K562 (cell line): ENCODE data around the gene USP32. TPM values are rescaled to one million over a fixed set of nuclear protein-coding genes. Genes with fewer than 3 reads are reported as not detected.

Experiments
- ATAC-seq: fragments of 200-7000 bp; cut with Tn5 transposase; 3 replicates; pipeline ENCODE4 v1.9.1; 2020; ENCODE audit warnings: moderate library complexity
- BruUV-seq: library from RNA; stranded (reverse); fragments of 400-500 nt; replicated peaks from 2 replicates; lab custom pipeline; 2021; lab: Mats Ljungman, UMichigan
- CTCF ChIA-PET: fragments of 300-600 bp; formaldehyde crosslinking; extraction: SDS; loops from one replicate; lab custom pipeline; 2021; ENCODE audit warnings: low intra/inter-chr PET ratio; lab: Yijun Ruan, JAX
- POLR2A ChIA-PET: fragments of 300-600, 350-650 bp; sonication (Branson Sonifier 250); formaldehyde crosslinking; extraction: SDS; loops from one replicate; lab custom pipeline; 2021; ENCODE audit warnings: antibody characterized with exemption, inconsistent platforms; lab: Yijun Ruan, JAX
- DNase-seq, 4 experiments: peaks; one replicate each; pipeline versions ENCODE4 v3.0.0 to v3.0.0-alpha.2; 2011 to 2018; ENCODE audit warnings: low spot score in 3 of 4, mixed read lengths in 3 of 4; ENCODE audit errors: extremely low read depth in 1 of 4
- FAIRE-seq: peaks from 2 replicates; lab custom pipeline; 2011; peaks lifted over from hg19 to GRCh38; lab: Jason Lieb, UNC
- H2AFZ ChIP-seq: 2 replicates; pipeline ENCODE4 v1.6.0; 2011; ENCODE audit warnings: low read depth, low read length, control low read depth, inconsistent platforms
- H3K27ac ChIP-seq: fragments of 200-600 bp; 3 replicates; pipeline ENCODE4 v1.8.0; 2011; ENCODE audit warnings: low read depth, mild to moderate bottlenecking, control low read depth, inconsistent platforms, low read length, moderate library complexity, mixed read lengths; ENCODE audit errors: extremely low read depth
- H3K27me3 ChIP-seq, 2 experiments: fragments of 300-600 bp in 1 of 2; 2 replicates in 1 of 2; 3 replicates in 1 of 2; pipeline versions ENCODE4 v1.6.0 to v1.8.0; 2011; ENCODE audit warnings: inconsistent platforms in 2 of 2, low read length in 2 of 2, mild to moderate bottlenecking in 1 of 2, mixed read lengths in 1 of 2, moderate library complexity in 1 of 2; ENCODE audit not compliant: control insufficient read depth in 2 of 2, insufficient read depth in 2 of 2
- H3K36me3 ChIP-seq: fragments of 300-600 bp; 3 replicates; pipeline ENCODE4 v1.8.0; 2011; ENCODE audit warnings: mild to moderate bottlenecking, low read length, inconsistent platforms; ENCODE audit not compliant: control insufficient read depth, insufficient read depth
- H3K4me1 ChIP-seq, 2 experiments: fragments of 200-600 bp in 1 of 2; replicated peaks in 1 of 2; 2 replicates in 1 of 2; 3 replicates in 1 of 2; pipeline versions ENCODE4 v1.5.1 to v1.8.0; 2011; ENCODE audit warnings: inconsistent platforms in 2 of 2, low read length in 2 of 2, mild to moderate bottlenecking in 1 of 2, mixed read lengths in 1 of 2, moderate library complexity in 1 of 2; ENCODE audit not compliant: control insufficient read depth in 2 of 2, insufficient read depth in 2 of 2
- H3K4me2 ChIP-seq: 2 replicates; pipeline ENCODE4 v1.6.1; 2011; ENCODE audit warnings: low read length, control low read depth, inconsistent platforms, mixed read lengths; ENCODE audit not compliant: insufficient read depth
- H3K4me3 ChIP-seq: fragments of 200-600 bp; sonication (generic), shearing (Covaris generic); 2 replicates; pipeline ENCODE4 v1.5.1; 2016; ENCODE audit warnings: control low read depth, inconsistent platforms
- H3K79me2 ChIP-seq: fragments of 200-600 bp; 3 replicates; pipeline ENCODE4 v1.8.0; 2011; ENCODE audit warnings: low read length, inconsistent platforms; ENCODE audit not compliant: control insufficient read depth, insufficient read depth
- H3K9ac ChIP-seq, 2 experiments: 2 replicates each; pipeline versions ENCODE4 v1.6.0 to v1.6.1; 2011; ENCODE audit warnings: low read depth in 2 of 2, low read length in 2 of 2, control low read depth in 1 of 2, inconsistent platforms in 1 of 2, mild to moderate bottlenecking in 1 of 2, mixed read lengths in 1 of 2; ENCODE audit not compliant: insufficient read depth in 1 of 2
- H3K9me1 ChIP-seq: one replicate; pipeline ENCODE4 v1.6.0; 2011; ENCODE audit warnings: inconsistent platforms, mild to moderate bottlenecking, low read length, moderate library complexity; ENCODE audit not compliant: control insufficient read depth, insufficient read depth
- H3K9me3 ChIP-seq: replicated peaks from 2 replicates; pipeline ENCODE4 v1.5.1; 2011; ENCODE audit warnings: low read depth, low read length, inconsistent platforms; ENCODE audit not compliant: control insufficient read depth, insufficient read depth
- H4K20me1 ChIP-seq: replicated peaks from 2 replicates; pipeline ENCODE4 v1.6.1; 2011; ENCODE audit warnings: low read length, inconsistent platforms, mixed read lengths; ENCODE audit not compliant: control insufficient read depth, insufficient read depth
- BCLAF1 ChIP-seq, 2 experiments: fragments of 450-650 bp in 1 of 2; IDR thresholded peaks; 2 replicates each; pipeline ENCODE4 v1.6.1; 2011 to 2017; ENCODE audit warnings: low read depth in 2 of 2, antibody characterized with exemption in 1 of 2, borderline replicate concordance in 1 of 2, low read length in 1 of 2, mild to moderate bottlenecking in 1 of 2, mixed read lengths in 1 of 2; ENCODE audit not compliant: control insufficient read depth in 1 of 2
- CTCF ChIP-seq, 3 experiments: IDR thresholded peaks in 2 of 3; conservative IDR thresholded peaks in 1 of 3; 2 replicates each; pipeline ENCODE4 v1.5.1; 2011 to 2012; ENCODE audit warnings: low read length in 3 of 3, mild to moderate bottlenecking in 3 of 3, control low read depth in 2 of 3, improper control_type of control experiment in 1 of 3, inconsistent platforms in 1 of 3, low read depth in 1 of 3, mixed read lengths in 1 of 3, moderate library complexity in 1 of 3; ENCODE audit not compliant: insufficient read depth in 2 of 3
- E2F3 ChIP-seq: fragments of 250-450 bp; sonication (Bioruptor Pico); IDR thresholded peaks from 2 replicates; pipeline ENCODE4 v1.4.0; 2020; ENCODE audit warnings: mild to moderate bottlenecking
- GABPA ChIP-seq: fragments of 200-800 bp; sonication (Bioruptor generic); conservative IDR thresholded peaks from 2 replicates; pipeline ENCODE4 v1.6.1; 2016; ENCODE audit warnings: low read depth, missing genetic modification characterization, missing compliant biosample characterization
- KDM4B ChIP-seq, 2 experiments: fragments of 450-650 bp in 1 of 2; sonication (generic) in 1 of 2; IDR thresholded peaks; 2 replicates each; pipeline ENCODE4 v1.6.1; 2016 to 2017; ENCODE audit warnings: borderline replicate concordance in 2 of 2, antibody characterized with exemption in 1 of 2, low read depth in 1 of 2, mild to moderate bottlenecking in 1 of 2
- ZBTB11 ChIP-seq, 3 experiments: fragments of 200-800 bp in 1 of 3; fragments of 250-450 bp in 1 of 3; fragments of 450-650 bp in 1 of 3; sonication (Bioruptor Pico) in 1 of 3; sonication (Bioruptor generic) in 1 of 3; formaldehyde crosslinking in 1 of 3; IDR thresholded peaks; 2 replicates each; pipeline versions ENCODE4 v1.6.1 to v1.8.0; 2016 to 2022; ENCODE audit warnings: mild to moderate bottlenecking in 2 of 3, missing genetic modification characterization in 2 of 3, missing compliant biosample characterization in 1 of 3, moderate library complexity in 1 of 3
- WGBS: fragments of 100-300 bp; shearing (Covaris generic); methylation state at CpG from one replicate; pipeline ENCODE4 v1.1.6; 2016; ENCODE audit warnings: low coverage, mixed read lengths; ENCODE audit not compliant: insufficient coverage; ENCODE audit errors: missing lambda C conversion rate; 5-methylcytosine and 5-hydroxymethylcytosine counted together
- in situ Hi-C: fragments of 300-500 bp; cut with MboI; formaldehyde crosslinking; loops from 4 replicates; pipeline ENCODE4 v1.15.0; 2018; ENCODE audit warnings: inconsistent platforms, mixed read lengths
- intact Hi-C: fragments of 100-400 bp; cut with micrococcal nuclease; formaldehyde crosslinking; loops from 2 replicates; pipeline ENCODE4 v1.14.2; 2022
- polyA plus RNA-seq, 8 experiments: library from polyadenylated mRNA; depleted of rRNA in 4 of 8; stranded (reverse) in 5 of 8; unstranded in 3 of 8; fragments of >200 nt; fragmentation: Nextera tagmentation in 2 of 8; fragmentation: Illumina TruSeq in 1 of 8; extraction: Ambion mirVana in 2 of 8; extraction: Trizol in 1 of 8; gene quantifications; 2 replicates each; pipeline versions ENCODE4 v1.2.1 to v1.2.3, GENCODE V29; 2011 to 2014; ENCODE audit warnings: inconsistent platforms in 1 of 8, missing spikeins in 1 of 8
- total RNA-seq, 7 experiments: library from RNA; depleted of rRNA in 6 of 7; stranded (reverse); fragments of >200 nt in 6 of 7; fragmentation: Illumina TruSeq in 2 of 7; extraction: Trizol in 2 of 7; gene quantifications; 2 replicates each; pipeline versions ENCODE4 v1.2.1 to v1.2.3, GENCODE V29; 2011 to 2021; ENCODE audit warnings: low replicate concordance in 1 of 7
- TF ChIP-seq, protein P1 (sequence below): IDR thresholded peaks from 2 replicates; pipeline ENCODE4 v1.6.1; 2011; ENCODE audit not compliant: insufficient read length; ENCODE audit errors: extremely low read depth

The USP32 gene
- total and polyA plus RNA-seq, 9 of the 15 experiments (the other 6 are each of a cell fraction or from before 2014, with no cell fraction given): 18.0 to 69.3 (median 47.1) TPM

DNA sequence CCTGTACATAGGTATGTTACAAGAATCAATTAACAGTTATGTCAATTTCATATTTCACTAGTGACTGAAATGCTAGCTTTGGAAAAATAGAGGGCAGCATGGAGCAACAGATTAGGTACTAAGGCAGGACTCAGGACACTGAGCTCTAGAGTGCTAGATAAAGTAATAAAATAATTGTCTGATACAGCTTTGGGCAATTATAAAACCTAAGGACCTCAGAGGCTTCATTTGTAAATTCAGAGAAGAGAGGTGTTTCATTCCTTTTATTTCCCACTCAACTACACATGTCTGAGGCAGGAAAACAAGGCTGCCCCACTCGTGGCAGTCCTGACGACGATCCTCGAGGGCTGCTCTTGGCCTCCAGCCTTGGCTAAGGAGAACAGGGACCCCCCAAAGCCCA is 160.7 kb downstream of the USP32 start (continued):
- TF ChIP-seq BCLAF1 (IDR thresholded peaks at IDR 0.05; ENCODE audit: borderline replicate concordance in 1 of 2, control insufficient read depth in 1 of 2, low read depth in 2 of 2, low read length in 1 of 2) (peak in 1 of 2 experiments; percentile 5; a peak in 1 of 4 replicates), CTCF (IDR thresholded peaks at IDR 0.05 in 2 of 3, conservative IDR thresholded peaks at IDR 0.05 in 1 of 3; ENCODE audit: insufficient read depth in 2 of 3, low read depth in 1 of 3, low read length in 3 of 3) (peak in 2 of 3 experiments; percentile 46 to 60; a peak in 4 of 6 replicates)
- TF ChIP-seq, all 486 proteins: peak for 5

DNA sequence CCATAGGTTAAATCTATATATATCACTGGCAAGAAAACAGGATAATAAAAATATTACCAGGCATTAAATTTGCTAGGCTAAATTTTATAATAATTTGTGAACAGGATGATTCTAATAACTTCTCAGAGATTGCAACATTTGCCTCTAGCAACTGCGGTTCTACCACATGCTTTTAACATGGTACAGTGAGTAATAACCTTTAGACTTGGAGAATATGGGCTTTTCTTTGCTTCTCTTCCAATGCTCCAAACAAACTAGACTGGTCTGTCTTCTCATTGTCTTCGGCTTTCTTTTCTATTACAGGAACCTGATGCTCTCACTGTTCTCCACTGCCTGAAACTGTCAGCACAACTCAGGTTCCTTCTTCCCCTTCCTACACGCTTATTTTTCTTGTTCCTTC is 161.6 kb downstream of the USP32 start:
- no peaks in the 10 kb centered on the region for H4K20me1 ChIP-seq
- H3K79me2 ChIP-seq: no peaks in the 10 kb centered on the region
- in situ Hi-C loops (no loop called here), intact Hi-C loops (loop anchor here (2.0 kb wide), 1 partner anchor 206 kb away; no protein-coding TSS in a partner anchor)
- H3K9me1 ChIP-seq: no peaks in the 10 kb centered on the region
- H3K27me3 ChIP-seq: no peaks in the 10 kb centered on the region
- no peaks in the 10 kb centered on the region; a peak in 1 of 5 replicates for H3K4me1 ChIP-seq
- DNase-seq: no peak
- peaks cover 37% of the 10 kb centered on the region for H3K36me3 ChIP-seq
- no peak overlapping the region for H2AFZ ChIP-seq
- CTCF ChIA-PET: interaction anchor here (1.0 to 1.4 kb wide), 2 partner anchors 205 to 410 kb away, joined by 3 to 7 read pairs; no protein-coding TSS in a partner anchor
- H3K27ac ChIP-seq: no peak overlapping the region
- WGBS: 95% methylated on average over 3 of the region's 3 CpGs
- H3K9me3 ChIP-seq: no peaks in the 10 kb centered on the region; the same call in 1 of the 2 replicates
- TSS peak; percentile 9 for BruUV-seq
- no peak for ATAC-seq
- no peak overlapping the region for H3K9ac ChIP-seq
- no peak overlapping the region for H3K4me3 ChIP-seq
- POLR2A ChIA-PET: no interaction called here
- H3K4me2 ChIP-seq: no peak overlapping the region
- FAIRE-seq: no peak
- peak in 1 of 3 experiments; percentile 76; a peak in 2 of 6 replicates for TF ChIP-seq ZBTB11 (CRISPR knock-in tag; IDR thresholded peaks at IDR 0.05)
- TF ChIP-seq KDM4B (IDR thresholded peaks at IDR 0.05; ENCODE audit: borderline replicate concordance in 2 of 2, low read depth in 1 of 2): no peak
- no peak for TF ChIP-seq E2F3 (CRISPR knock-in tag)
- TF ChIP-seq GABPA (tag): no peak
- TF ChIP-seq, protein P1, sequence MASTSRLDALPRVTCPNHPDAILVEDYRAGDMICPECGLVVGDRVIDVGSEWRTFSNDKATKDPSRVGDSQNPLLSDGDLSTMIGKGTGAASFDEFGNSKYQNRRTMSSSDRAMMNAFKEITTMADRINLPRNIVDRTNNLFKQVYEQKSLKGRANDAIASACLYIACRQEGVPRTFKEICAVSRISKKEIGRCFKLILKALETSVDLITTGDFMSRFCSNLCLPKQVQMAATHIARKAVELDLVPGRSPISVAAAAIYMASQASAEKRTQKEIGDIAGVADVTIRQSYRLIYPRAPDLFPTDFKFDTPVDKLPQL: no peak
